ENCODE data around the gene NGF.

The NGF gene

GRCh38 chr1:115257591-115257990 is 80.5 kb downstream of the NGF start:
- TF ChIP-seq CTCF (IDR thresholded peaks at IDR 0.05): no peak
- intact Hi-C loops (cut with DNase I; ENCODE audit: low total_unique reads): no loop called here
- H3K27ac ChIP-seq: no peak overlapping the region
- H3K27me3 ChIP-seq: no peaks in the 10 kb centered on the region
- no peaks in the 10 kb centered on the region for H3K4me1 ChIP-seq
- H3K36me3 ChIP-seq: no peaks in the 10 kb centered on the region
- H3K4me3 ChIP-seq: no peak overlapping the region
- DNase-seq: no peak
- peaks cover 7 to 21% (median 12%) of the 10 kb centered on the region in 3 donors for H3K9me3 ChIP-seq

DNA sequence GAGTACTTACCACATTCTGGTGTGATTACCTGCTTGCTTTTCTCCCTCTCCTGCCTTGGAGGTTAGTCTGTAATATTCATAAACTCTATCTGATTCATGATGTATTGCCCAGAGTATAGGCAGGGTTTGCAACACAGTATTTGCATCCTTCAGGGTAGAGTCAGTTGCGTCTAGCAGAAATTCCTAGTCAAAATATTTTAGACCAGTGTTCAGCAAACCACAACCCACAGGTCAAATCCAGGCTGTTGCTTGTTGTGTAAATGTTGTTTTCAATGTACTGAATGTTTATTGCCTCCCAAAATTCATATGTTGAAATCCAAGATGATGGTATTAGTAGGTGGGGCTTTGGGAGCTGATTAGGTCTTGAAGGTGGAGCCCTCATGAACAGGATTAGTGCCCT is 82.9 kb downstream of the NGF start:
- intact Hi-C loops (cut with DNase I; ENCODE audit: low total_unique reads): no loop called here
- no peak for DNase-seq
- Histone ChIP-seq H3K4me1 (no peaks in the 10 kb centered on the region), H3K9me3 (peaks cover 7 to 21% (median 12%) of the 10 kb centered on the region in 3 donors), H3K4me3 (no peak overlapping the region), H3K27me3 (no peaks in the 10 kb centered on the region), H3K27ac (no peak overlapping the region), H3K36me3 (no peaks in the 10 kb centered on the region)
- no peak for TF ChIP-seq CTCF (IDR thresholded peaks at IDR 0.05)

- H3K4me3 ChIP-seq: no peak overlapping the region
- no peak for TF ChIP-seq CTCF (IDR thresholded peaks at IDR 0.05)
- H3K27ac ChIP-seq: no peak overlapping the region
Observed at GRCh38 chr1:115252585-115252984, 85.5 kb downstream of the NGF start.

DNA sequence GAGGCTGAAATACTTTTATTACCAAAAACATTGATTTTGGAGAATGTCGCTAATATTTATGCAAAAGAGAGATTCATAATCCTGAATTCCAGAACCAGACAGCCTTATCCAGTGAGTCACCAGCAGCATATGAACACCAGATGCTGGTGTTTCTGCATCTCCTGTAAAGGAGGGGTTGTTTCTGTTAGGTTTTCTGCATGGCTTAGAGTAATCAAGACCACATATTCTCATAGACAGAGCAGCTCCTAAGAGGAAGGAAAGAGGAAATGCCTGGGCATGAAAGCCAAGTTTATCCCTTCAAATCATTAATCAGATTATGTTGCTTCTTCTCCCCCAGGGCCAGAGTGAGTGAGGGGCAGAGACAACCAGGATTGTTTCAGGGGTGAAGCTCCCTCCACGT is 86.2 kb downstream of the NGF start:
- no peak overlapping the region for H3K27ac ChIP-seq
- H3K4me1 ChIP-seq: no peaks in the 10 kb centered on the region
- no peak for TF ChIP-seq CTCF (IDR thresholded peaks at IDR 0.05)
- intact Hi-C loops (cut with DNase I; ENCODE audit: low total_unique reads): no loop called here
- H3K9me3 ChIP-seq: no peaks in the 10 kb centered on the region
- H3K27me3 ChIP-seq: no peaks in the 10 kb centered on the region
- no peak for DNase-seq
- H3K36me3 ChIP-seq: no peaks in the 10 kb centered on the region
- no peak overlapping the region for H3K4me3 ChIP-seq

More at GRCh38 chr1:115252585-115252984, 85.5 kb downstream of the NGF start:
- no peak for DNase-seq
- Histone ChIP-seq H3K36me3 (no peaks in the 10 kb centered on the region), H3K4me1 (no peaks in the 10 kb centered on the region), H3K9me3 (peaks cover 0 to 3% (median under 1%) of the 10 kb centered on the region in 3 donors), H3K27me3 (no peaks in the 10 kb centered on the region)
- intact Hi-C loops (cut with DNase I; ENCODE audit: low total_unique reads): no loop called here

- H3K4me1 ChIP-seq: no peaks in the 10 kb centered on the region
- DNase-seq: no peak
- H3K9me3 ChIP-seq: no peaks in the 10 kb centered on the region
- H3K4me3 ChIP-seq: no peak overlapping the region
- H3K36me3 ChIP-seq: no peaks in the 10 kb centered on the region
- no peak for TF ChIP-seq CTCF (IDR thresholded peaks at IDR 0.05)
- no peak overlapping the region for H3K27ac ChIP-seq
- no peaks in the 10 kb centered on the region for H3K27me3 ChIP-seq
- intact Hi-C loops (cut with DNase I; ENCODE audit: low total_unique reads): no loop called here
Observed at GRCh38 chr1:115251340-115251748, 86.7 kb downstream of the NGF start.

GRCh38 chr1:115246526-115246925 is 91.5 kb downstream of the NGF start:
- no peak for TF ChIP-seq CTCF (IDR thresholded peaks at IDR 0.05)
- Histone ChIP-seq H3K27ac (no peak overlapping the region), H3K36me3 (no peaks in the 10 kb centered on the region), H3K9me3 (peaks cover 0 to 7% (median 0%) of the 10 kb centered on the region in 3 donors), H3K27me3 (no peaks in the 10 kb centered on the region), H3K4me1 (no peaks in the 10 kb centered on the region), H3K4me3 (no peak overlapping the region)
- intact Hi-C loops (cut with DNase I; ENCODE audit: low total_unique reads): no loop called here
- no peak for DNase-seq

All from tibial artery (tissue), 4 donors.